ENCODE results near the gene CRACR2A.

CRACR2A gene

GRCh38 chr12:3594966-3595365 lies 157.9 kb downstream of the CRACR2A start:
- DNase-seq (ENCODE audit: low spot score): no peak
- TF ChIP-seq CTCF (IDR thresholded peaks at IDR 0.05; ENCODE audit: extremely low read depth, missing control alignments): no peak

GRCh38 chr12:3593906-3594483 lies 158.9 kb downstream of the CRACR2A start:
- no peak for DNase-seq (ENCODE audit: low spot score)
- TF ChIP-seq CTCF (IDR thresholded peaks at IDR 0.05; ENCODE audit: extremely low read depth, missing control alignments): no peak

- TF ChIP-seq CTCF (IDR thresholded peaks at IDR 0.05; ENCODE audit: extremely low read depth, missing control alignments): no peak
- no peak for DNase-seq (ENCODE audit: low spot score)
Observed at GRCh38 chr12:3592856-3593625, 159.9 kb downstream of the CRACR2A start.

- no peak for DNase-seq (ENCODE audit: low spot score)
- no peak for TF ChIP-seq CTCF (IDR thresholded peaks at IDR 0.05; ENCODE audit: extremely low read depth, missing control alignments)
Observed at GRCh38 chr12:3589745-3590144, 163.2 kb downstream of the CRACR2A start.

- no peak for TF ChIP-seq CTCF (IDR thresholded peaks at IDR 0.05; ENCODE audit: extremely low read depth, missing control alignments)
- DNase-seq (ENCODE audit: low spot score): no peak
Observed at GRCh38 chr12:3587402-3588013, 165.4 kb downstream of the CRACR2A start.

GRCh38 chr12:3583656-3584334 lies 169.1 kb downstream of the CRACR2A start:
- no peak for TF ChIP-seq CTCF (IDR thresholded peaks at IDR 0.05; ENCODE audit: extremely low read depth, missing control alignments)

More at GRCh38 chr12:3583656-3584334, 169.1 kb downstream of the CRACR2A start:
- DNase-seq (ENCODE audit: low spot score): no peak

Measured in GM20000 (cell line).